Ureter (tissue), 1 donor: ENCODE results near the gene GABRB1. TPM values are rescaled to one million over a fixed set of nuclear protein-coding genes. Genes with fewer than 3 reads are reported as not detected.
"Not testable (repeated sequence)": the region's sequence is repeated elsewhere in the genome, so short reads cannot be mapped to it uniquely, and the experiment has no call there.

Source experiments
- DNase-seq: peaks from one replicate; pipeline ENCODE4 v3.0.0-alpha.2; 2020; ENCODE audit warnings: low spot score
- total RNA-seq: library from RNA; stranded (reverse); gene quantifications from one replicate; pipeline ENCODE4 v1.2.4, GENCODE V29; 2023
- donor health status: DM: yes; HTN: yes; CAD: no.

The GABRB1 gene
- total RNA-seq, 1 donor from 2014 or later = not detected

DNA sequence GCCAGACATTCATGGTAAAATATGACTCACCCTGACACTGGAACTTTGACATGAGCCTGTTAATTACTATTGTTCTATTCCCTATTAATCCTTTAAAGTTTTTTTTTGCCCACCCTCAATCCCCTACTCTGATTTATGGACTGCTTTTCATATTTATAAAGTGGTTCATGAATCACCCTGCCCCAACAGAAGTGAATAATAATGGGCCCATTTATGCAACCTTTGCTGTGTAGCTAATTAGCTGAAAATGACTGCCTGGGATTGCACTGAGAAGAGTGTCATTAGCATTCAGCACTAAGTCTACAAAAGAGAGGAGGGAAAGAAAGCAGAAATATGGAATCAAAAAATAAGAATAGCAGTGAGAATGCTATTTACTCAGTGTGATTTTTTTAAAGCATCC lies 277.8 kb downstream of the GABRB1 start:
- no peak for DNase-seq

DNA sequence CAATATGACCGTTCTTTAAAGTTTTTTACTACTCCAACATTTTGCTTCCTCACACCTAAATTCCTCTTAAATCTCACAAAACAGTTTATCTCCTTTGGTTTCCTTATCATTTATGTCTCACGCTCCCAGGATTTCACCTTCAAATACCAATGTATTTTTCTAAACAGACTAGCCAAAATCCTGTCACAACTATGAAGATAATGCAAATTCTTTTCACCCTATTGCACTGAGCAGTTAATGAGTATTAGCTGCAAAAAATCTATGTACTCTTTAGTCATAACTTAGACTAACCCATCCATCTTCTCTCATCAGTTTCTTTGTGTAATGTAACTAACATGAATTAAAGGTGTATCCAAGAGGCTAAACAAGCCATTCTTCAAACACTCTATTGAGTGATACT lies 280.8 kb downstream of the GABRB1 start:
- DNase-seq = no peak

DNA sequence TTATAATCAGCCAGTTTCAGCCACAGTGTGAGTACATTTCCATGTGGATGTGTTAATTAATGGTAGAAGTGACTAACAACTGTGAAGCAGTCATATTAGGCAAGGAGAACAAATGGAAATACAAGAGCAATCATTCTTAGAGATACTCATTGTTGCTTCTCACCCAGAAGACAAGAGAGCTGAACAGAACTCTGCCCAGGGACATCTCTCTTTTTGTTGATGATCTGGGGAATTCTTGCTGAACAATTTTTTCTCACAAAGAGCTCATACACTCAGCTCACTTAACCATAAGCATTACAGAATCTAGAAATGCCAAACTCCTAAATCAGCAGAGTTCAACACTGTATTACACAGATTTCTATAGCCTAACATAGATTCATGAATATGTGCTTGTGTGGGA lies 282.0 kb downstream of the GABRB1 start:
- no peak for DNase-seq

DNA sequence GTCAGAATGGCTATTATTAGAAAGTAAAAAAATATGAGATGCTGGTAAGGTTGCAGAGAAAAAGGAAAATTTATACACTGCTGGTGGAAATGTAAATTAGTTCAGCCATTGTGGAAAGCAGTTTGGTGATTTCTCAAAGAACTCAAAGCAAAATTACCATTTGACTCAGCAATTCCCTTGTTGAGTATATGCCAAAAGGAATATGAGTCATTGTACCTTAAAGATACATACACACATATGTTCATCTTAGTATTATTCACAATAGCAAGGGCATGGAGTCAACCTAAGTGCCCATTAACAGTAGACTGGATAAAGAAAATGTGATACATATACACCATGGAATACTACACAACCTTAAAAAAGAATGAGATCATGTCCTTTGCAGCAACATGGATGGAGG lies 284.0 kb downstream of the GABRB1 start:
- no peak for DNase-seq

DNA sequence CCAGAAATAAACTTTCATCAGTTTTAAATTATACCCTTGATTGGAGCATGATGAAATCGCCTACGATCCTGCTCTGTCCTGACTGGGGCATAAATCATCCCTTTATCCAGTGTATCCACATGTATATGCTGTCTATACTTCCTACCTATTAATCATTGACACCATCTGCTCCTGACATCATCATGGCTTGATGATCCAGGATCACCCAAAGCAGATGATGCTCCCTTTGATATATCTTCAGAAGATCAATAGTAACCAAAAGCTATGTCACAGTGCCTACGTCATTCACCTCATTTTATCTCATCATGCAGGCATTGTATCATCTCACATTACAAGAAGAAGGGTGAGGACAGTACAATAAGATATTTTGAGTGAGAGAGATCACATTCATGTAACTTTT lies 294.7 kb downstream of the GABRB1 start:
- no peak for DNase-seq

DNA sequence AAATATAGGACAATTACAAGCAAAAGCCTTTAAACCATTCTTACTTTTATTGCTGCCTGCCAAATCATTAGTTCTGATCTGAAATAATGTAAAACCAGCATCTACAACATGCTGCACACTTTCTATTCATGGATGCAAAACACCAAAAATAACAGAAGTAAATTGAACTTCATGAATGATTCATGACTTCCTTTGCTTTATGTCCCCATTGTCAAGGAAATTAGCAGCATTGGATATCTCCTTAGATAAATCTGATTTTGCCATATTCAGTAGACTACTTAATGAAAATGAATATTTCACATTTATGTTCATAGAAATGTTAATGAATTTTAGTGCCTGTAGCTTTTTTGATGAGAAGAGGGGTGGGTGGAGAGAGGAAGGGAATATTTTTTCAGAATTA lies 299.5 kb downstream of the GABRB1 start:
- DNase-seq = no peak

DNA sequence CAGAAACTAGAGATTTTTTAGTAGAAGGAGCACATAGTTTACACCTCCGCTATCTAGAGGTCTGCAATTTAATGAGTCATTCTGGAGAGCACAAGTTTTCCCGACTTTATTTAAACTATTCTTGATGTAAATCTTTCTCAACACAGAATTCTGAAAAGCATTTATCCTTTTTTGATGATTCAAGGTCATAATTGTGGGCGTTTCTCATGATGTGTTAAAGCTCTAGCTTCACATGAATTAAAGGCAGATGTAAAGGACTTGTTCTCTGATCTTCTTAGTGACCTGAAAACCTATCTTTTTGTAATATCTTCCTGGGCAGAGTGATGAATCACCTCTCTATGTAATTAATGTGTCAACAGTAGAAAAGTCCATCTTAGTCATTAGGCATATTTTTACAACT lies 303.3 kb downstream of the GABRB1 start:
- no peak for DNase-seq

DNA sequence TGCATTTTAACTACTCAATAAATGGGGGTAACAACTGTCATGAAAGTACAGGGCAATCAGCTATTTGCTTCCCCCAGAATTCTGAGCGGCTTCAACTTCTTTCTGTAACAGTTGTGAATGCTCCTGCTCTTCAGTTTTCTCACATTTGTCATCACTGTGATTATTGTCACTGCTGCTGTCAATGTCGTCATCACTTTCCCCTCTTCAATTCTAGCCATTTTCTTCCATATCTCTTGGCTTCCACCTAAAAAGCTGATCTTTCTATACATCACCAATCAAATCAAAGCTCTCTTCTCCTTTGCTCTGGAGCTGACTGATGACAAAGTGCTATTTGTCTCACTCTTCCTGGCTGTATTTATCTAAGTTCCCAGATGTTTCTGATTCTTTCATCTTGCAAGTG lies 306.5 kb downstream of the GABRB1 start:
- no peak for DNase-seq

DNA sequence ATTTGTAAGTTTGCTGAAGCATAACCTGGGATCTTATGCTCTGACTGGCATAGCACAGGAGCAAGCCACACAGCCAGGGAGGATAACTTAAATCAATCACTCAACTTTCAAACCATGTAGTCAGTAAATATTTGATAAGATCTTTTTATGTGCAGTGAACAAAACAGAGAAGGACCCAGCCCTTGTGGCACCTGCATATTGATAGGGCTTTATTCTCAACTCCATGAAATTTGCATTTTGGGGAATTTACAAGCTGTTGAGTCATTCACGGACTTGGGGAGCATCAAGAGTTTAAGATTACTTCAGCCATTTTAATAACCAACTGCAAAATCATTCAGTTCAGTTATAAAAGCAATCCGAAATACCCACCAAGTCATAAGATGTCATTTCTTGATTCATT lies 309.5 kb downstream of the GABRB1 start:
- DNase-seq = no peak

DNA sequence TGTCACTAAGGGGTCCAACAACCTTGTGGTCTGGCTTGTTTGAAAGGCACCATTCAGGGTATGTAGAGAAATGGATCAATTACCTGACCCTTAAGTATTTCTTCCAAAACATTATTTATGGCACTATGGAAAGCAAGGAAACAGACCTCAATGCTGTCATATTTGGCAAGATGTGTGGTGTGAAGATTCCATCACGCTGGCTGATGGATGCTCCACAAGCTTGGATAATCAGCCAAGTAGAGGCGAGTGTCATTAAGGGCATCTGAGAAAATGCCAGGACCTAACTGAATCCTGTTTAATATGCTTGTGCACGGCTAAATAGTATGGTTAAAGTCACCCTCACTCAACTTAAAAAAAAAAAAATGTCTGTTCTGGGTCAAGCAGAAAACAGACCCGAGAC lies 311.4 kb downstream of the GABRB1 start:
- no peak for DNase-seq

DNA sequence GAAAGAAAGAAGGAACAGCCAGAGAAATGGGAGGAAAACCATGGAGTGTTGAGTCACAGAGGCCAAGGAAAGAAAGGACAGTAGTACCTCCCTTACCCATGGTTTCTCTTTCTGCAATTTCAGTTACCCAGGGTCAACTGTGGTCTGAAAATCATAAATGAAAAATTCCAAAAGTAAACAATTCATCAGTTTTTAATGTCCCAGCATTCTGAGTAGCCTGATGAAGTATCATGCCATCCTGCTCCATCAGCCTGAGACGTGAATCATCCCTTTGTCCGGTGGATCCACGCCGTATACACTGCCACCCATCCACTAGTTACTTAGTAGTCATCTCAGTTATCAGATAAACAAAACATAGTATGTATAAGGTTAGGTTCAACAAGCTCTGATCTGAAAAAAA lies 318.0 kb downstream of the GABRB1 start:
- DNase-seq = no peak

DNA sequence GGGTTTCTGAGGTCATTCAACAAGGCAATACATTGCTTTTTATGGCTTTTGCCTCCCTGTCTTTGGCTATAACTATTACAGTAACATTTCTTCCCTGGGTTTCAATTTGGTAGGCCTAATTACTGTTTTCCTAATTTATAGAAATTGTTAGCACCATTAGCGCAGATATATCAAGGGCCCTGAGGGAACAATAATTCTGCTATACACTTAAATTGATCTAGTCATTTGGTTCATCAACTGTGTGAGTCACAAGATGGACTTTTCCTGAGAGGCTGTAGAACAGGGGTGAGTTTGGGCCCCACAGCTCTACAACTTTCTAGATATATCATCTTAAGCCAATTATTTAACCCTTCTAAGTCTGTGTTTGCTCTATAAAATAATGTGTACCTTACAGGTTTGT lies 324.2 kb downstream of the GABRB1 start:
- DNase-seq = no peak

DNA sequence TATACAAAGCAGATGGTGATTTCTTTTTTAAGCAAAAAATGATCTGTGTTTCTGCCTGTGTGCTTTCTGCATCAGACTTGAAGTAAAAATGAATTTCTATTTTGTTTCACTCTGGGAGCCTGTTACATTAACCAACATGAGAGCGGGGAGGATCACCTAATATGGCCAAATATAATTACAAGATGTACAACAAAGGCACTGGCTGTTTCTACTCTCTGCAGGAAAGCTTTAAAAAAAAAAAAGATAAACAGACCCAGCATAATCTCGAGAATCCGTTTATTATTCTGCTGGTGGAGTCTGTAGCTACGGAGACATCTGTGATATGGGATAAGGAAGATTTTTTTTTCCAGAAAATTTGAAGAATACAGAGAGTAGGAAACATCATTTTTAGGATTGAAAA lies 328.5 kb downstream of the GABRB1 start:
- no peak for DNase-seq

DNA sequence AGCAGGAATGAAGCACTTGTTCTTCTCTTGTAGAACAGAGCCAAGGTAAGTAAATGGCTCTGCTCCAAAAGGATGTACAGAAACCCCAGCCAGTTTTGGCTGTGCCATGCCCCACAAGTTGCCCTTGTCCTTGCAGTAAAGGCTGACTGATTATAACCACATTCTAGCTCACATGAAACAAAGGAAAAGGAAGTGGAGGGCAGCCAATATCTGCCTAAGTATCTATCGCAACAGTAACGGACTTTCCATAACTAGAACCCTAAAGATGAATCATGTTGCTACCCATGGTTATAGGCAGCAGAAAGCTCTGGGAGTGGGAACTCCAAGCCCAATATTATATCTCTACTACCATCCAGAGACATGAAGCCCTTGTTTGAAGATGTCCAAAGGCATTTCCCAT lies 336.4 kb downstream of the GABRB1 start:
- no peak for DNase-seq

DNA sequence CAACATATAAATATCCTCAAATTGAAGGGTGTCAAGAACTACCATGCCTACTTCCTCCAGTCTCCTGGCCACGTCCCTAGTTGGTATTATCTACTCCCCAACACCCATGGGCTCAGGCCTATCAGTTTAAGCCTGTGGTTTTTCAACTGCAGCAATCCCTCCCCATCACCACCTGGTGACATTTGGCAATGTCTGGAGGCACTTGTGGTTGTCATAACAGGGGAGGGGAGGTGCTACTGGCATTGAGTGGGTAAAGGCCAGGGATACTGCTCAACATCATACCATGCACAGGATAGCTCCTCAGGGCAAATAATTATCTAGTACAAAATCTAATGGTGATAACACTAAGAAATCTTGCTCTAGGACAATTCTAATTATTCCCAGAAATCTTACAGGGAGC lies 336.8 kb downstream of the GABRB1 start:
- DNase-seq = no peak

DNA sequence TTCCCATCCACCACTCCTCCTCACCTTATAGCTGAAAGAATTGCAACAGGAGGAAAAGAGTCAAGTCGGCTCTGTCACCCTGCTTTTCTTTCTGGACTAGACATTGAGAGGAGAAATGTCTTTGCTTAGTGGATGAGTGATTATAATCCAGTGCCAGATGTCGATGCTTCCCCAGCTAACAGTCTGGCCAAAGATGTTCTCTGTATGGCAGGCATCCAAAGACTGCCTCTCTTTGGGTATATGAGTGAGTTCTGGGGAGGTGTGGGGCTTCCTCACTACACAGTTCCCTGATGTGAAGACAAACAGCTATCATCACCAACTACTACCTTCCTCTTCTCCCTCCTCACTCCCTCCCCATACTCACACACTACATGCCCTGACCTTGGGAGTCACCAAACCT lies 341.2 kb downstream of the GABRB1 start:
- DNase-seq = no peak

DNA sequence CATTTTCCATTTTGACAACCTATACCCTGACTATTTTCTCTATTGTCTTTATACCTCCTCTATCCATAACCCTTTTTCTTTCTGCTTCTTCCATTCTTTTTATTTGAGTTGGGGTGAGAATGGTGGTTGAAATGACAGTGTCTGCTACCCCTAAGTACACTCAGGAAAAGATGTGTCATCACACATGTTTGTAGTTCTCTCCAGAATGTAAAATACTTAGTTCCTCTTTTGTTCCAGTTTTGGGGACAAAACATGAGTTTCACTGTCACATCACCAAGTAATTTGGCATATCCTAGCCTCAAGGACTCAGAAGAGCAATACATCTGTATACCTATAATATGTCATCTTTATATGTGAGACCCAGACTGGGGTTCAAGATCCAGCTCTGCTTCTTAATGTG lies 341.8 kb downstream of the GABRB1 start:
- DNase-seq = no peak

DNA sequence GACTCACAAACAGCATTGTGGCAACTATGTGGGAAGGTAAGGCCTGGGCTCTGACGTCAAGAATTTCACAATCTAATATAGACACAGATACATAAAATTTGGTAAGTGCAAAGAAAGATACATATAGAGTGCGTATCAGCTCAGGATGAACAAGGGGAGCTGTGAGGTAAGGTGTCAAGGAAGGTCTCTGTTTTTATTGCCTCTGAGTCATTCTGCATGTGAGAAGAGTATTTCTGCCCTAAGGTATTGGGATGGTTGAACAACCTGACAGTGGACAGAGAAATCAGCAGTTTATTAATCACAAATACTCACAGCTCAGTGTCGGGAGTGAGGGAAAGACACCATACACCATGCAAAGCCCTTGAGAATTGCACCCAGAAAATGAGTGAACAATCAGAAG lies 342.3 kb downstream of the GABRB1 start:
- no peak for DNase-seq

DNA sequence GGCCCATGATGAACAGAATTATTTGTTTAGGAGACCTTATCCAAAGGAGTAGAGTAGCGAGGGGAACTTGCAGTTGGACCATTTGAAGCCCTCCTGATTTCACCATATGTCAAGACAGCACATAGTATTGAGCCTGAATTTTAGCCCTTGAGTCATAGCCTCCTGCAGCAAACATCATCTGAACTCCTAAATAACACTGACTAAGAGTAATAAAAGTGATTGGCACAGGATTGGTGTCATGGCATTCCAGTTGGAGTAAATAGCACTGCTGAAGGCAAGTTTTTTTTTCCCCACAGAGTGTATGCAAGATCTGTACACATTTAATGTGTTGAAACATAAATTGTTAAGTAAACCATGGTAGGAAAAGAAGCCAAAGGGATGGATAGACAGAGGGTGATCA lies 343.1 kb downstream of the GABRB1 start:
- no peak for DNase-seq

DNA sequence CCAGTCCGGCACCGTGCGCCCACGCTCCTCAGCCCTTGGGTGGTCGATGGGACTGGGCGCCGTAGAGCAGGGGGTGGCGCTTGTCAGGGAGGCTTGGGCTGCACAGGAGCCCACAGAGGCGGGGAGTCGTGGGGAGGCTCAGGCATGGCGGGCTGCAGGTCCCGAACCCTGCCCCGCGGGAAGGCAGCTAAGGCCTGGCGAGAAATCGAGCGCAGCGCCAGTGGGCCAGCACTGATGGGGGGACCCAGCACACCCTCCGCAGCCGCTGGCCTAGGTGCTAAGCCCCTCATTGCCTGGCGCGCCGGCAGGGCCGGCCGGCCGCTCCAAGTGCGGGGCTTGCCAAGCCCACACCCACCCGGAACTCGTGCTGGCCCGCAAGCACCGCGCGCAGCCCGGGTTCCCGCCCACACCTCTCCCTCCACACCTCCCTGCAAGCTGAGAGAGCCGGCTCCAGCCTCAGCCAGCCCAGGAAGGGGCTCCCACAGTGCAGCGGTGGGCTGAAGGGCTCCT lies 346.7 kb downstream of the GABRB1 start:
- DNase-seq = not testable (repeated sequence)

DNA sequence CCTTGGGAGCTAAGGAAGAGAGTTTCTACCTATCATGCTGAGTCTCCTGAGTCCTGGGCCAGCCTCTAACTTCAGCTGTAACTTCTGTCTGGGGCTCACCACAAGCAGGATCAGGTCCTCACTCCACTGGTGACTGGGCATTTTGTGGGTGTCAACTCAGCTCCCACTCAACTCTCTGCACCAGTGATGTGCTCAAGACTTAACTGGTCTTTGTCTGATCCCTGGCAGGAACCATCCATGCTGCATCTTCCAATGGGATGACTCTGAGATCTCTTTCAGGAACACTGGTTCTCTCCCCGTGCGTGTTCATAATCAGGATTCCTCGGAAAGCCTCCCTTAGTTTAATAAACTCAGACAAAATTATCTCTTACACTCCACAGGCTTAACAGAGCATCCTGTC lies 349.8 kb downstream of the GABRB1 start:
- DNase-seq = no peak

DNA sequence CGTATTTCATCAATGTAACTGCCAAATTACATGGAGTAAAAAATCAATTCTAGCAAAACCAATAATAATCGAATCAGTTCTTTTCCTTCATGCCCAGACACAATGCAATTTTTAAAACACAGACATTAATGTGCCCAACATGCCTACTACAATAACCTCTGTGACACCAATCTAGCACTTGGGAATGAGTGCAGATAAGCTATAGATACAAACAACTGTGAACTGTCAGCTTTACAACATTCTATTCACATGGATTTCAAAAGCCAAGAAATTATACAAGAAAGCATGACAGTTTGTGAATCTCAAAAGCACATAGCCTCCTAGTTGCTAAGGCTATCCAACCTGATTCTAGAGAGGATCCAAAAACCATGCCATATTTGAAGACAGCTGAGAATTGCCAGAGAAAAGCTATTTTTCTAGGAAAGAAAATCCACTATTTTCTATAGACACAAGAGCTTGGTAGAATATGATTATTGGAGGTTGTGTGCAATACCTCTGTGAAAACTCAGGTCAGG lies 351.5 kb downstream of the GABRB1 start:
- no peak for DNase-seq

DNA sequence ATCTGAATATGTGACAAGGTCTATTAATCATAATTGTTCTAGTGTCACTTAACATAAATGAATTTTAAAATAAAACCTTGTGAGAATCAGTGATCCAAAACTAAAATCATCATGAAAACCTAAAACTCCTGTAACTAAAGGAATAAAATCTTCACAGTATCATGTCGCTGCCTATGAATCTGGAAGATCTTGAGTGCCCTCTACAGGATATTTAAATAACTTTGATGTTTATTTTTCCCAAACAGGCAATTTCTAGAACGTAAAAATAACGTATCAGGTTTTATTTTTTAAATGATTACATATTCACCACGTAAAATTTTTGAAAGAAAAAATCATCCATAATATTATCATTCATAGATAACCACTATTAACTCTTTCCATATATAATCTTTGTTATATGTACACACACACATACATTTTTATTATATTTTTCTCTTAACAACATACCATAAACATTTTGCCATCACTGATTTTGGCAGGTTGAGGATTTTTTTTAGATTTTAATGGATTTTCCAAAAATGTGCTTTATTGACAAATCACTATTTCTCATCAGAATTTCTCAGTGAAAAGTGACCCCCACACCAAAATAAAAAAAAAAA lies 352.6 kb downstream of the GABRB1 start:
- DNase-seq = no peak

DNA sequence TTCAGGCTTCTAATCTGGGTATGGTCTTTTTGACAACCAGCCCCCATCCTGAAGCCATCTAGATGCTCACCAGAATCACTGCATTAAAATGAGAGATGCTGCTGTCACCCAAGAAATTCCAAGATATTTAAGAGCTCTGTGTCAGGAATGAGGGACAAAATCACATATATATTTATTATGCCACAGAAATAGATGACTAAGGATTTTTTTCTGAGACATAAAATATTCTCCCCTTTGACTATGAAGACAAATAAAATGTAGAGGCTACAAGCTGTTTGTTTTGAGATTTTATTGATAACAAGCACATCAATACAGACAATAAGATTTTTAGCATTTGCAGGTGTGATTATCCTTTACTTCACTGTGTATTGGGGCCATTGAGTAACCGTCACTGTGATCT lies 354.8 kb downstream of the GABRB1 start:
- DNase-seq = no peak
